KOPT-K1 (cell line): Measurements from ENCODE around the gene MIEF2.
A peak's percentile ranks its signal among the peaks of the same experiment; 100 is the strongest.

Experiments
- H3K27ac ChIP-seq: fragments of 200-600 bp; sonication (generic); 2 replicates; pipeline ENCODE4 v1.5.1; 2016; ENCODE audit warnings: antibody characterized with exemption, mild to moderate bottlenecking, low read depth, low read length; ENCODE audit not compliant: poor library complexity, severe bottlenecking
- H3K36me3 ChIP-seq: fragments of 200-600 bp; sonication (generic); 2 replicates; pipeline ENCODE4 v1.5.1; 2017; ENCODE audit warnings: antibody characterized with exemption, mild to moderate bottlenecking, low read length, moderate library complexity; ENCODE audit not compliant: insufficient read depth
- H3K9me3 ChIP-seq: fragments of 200-600 bp; sonication (generic); 2 replicates; pipeline ENCODE4 v1.5.1; 2017; ENCODE audit warnings: antibody characterized with exemption, low read length, mild to moderate bottlenecking; ENCODE audit not compliant: insufficient read depth, poor library complexity, severe bottlenecking

Gene MIEF2

DNA sequence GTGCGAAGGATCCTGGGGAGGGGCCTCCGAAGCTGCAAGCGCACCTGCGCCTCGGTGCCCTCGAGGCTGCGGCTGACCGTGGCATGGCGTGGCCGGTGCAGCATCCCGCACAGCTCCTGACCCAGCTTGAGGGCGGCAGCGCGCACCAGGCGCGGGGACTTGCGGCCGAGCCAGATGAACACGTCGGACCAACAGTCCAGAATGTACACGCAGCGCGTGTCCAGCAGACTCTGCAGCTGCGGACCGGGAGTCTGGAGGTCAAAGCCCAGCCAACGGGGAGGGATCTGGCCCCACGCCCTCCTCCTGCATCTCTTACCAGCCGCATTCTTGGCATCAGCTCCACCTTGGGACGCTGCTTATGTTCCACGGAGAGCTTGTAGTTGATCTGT lies 12.9 kb upstream of the MIEF2 start:
- no peak overlapping the region for H3K27ac ChIP-seq
- peaks cover 85% of the 10 kb centered on the region for H3K36me3 ChIP-seq

DNA sequence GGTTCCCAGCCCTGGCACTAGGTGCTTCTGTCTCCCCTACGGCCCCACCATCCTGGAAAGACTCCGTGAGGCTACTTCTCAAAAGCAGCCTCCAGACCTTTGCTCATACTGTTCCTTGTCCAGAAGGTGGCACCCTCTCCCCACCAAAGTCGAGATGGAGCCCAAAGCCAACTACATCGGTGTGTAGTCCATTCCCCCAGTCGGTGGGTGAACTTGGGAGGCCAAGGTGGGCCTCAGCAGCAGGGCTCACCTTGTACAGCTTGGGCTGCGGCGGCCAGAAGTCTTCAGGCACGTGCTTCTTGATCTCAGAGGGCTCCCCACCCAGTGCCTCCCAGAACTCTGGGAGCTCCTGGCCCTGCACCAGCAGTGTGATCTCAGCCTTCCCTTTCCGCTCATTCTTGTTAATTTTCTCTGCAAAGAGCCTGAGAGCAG lies 12.1 kb upstream of the MIEF2 start:
- Histone ChIP-seq H3K36me3 (peaks cover 90% of the 10 kb centered on the region), H3K27ac (no peak overlapping the region), H3K9me3 (no peaks in the 10 kb centered on the region)

More for the DNA sequence above, 12.9 kb upstream of the MIEF2 start:
- no peaks in the 10 kb centered on the region for H3K9me3 ChIP-seq

DNA sequence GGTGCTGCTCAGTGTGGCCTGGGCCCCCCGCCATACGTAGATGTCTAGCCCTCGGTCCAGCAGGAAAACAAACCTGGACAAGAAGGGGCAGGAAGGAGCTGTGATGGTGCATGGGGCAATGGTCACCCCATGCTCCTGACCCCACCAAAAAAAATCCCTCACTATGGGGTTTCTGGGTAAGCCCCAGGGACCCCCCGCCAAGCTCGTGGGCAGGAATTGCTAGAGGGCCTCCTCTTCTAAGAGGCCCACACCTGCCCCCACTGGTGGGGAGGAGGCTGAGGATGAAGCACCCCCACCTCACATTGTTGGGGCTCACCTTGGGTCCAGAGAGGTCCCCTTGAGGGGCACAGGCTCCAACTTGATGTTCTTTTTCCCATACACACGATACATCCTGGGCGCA lies 11.7 kb upstream of the MIEF2 start:
- Histone ChIP-seq H3K9me3 (no peaks in the 10 kb centered on the region), H3K27ac (no peak overlapping the region), H3K36me3 (peaks cover 90% of the 10 kb centered on the region)

DNA sequence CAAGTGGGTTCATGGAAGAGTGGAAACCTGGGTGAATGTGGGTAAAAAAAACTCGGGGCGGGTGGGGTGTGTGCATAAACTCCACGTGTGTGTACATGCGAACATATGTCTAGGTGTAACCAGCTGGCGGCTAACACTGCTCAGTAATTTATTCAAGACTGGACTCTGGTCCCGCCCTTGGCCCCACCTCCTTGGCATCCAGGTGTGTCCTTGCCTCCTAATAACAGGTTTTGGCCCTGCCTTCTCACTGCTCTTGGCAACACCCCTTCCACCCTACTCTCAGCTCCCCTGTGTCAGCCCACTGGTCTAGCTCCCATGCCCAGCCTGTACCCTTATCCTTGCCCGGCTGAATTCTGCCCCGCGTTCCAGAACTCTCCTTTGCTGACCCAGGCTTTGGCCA lies 10.2 kb upstream of the MIEF2 start:
- Histone ChIP-seq H3K27ac (no peak overlapping the region), H3K9me3 (no peaks in the 10 kb centered on the region), H3K36me3 (peaks cover 96% of the 10 kb centered on the region)

DNA sequence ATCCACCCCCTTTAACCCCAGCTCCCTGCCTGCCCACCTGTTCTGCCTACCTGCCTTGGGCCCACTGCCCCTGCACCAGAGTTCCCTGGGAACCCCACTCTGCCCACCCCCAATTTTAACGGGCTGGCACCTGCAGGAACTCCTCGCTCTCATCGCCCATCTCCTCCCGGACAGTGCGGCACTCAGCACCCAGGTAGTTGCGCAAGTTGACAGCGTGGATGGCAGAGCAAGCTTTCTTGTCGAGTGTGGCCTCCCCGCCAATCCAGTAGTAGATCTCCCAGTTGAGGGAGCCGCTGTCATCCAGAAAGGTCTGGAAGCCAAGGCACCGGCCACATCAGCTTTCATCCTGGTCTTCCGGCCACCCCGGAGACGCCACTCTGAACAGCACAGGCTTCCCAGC lies 9.8 kb upstream of the MIEF2 start:
- H3K27ac ChIP-seq: no peak overlapping the region
- no peaks in the 10 kb centered on the region for H3K9me3 ChIP-seq
- H3K36me3 ChIP-seq: peaks cover 96% of the 10 kb centered on the region

DNA sequence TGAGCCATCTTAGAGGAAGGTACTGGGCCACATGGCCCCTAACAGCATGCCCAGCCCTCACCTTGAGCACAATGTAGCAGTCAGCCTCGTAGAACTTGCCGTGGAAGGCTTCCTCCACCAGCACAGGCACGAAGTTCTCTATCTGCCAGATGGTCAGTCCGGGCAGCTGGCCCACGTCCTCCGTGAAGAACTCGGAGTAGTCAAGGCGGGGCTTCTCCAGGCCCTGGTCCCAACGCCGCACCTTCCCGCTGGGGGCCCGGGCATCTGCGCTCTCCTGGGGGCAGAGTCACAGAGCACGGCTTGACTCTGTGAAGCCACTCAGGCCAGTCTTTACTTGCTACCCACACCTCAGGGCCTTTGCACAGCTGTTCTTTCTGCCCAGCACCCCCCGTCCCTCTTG lies 9.3 kb upstream of the MIEF2 start:
- no peaks in the 10 kb centered on the region for H3K9me3 ChIP-seq
- H3K36me3 ChIP-seq: peaks cover 96% of the 10 kb centered on the region
- no peak overlapping the region for H3K27ac ChIP-seq

DNA sequence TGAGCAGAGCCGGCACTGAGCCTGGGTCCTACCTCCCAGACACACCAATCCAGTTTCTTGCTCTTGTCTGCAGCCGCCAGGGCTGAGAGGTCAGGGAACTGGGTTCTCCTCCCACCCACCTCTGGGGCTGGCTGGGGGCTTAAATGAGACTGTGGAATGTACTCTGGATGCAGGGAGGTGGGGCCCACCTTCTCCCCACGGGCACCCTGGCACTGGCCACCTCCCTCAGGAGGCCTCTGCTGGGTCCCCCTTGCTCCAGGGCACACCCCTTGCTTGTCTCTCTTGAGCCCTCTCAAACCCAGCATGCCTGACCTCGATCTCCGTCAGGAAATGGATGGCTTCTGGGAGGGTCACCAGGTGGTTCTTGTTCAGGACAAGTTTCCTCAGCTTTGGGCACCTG lies 8.3 kb upstream of the MIEF2 start:
- H3K27ac ChIP-seq: no peak overlapping the region
- no peaks in the 10 kb centered on the region for H3K9me3 ChIP-seq
- peaks cover 91% of the 10 kb centered on the region for H3K36me3 ChIP-seq

DNA sequence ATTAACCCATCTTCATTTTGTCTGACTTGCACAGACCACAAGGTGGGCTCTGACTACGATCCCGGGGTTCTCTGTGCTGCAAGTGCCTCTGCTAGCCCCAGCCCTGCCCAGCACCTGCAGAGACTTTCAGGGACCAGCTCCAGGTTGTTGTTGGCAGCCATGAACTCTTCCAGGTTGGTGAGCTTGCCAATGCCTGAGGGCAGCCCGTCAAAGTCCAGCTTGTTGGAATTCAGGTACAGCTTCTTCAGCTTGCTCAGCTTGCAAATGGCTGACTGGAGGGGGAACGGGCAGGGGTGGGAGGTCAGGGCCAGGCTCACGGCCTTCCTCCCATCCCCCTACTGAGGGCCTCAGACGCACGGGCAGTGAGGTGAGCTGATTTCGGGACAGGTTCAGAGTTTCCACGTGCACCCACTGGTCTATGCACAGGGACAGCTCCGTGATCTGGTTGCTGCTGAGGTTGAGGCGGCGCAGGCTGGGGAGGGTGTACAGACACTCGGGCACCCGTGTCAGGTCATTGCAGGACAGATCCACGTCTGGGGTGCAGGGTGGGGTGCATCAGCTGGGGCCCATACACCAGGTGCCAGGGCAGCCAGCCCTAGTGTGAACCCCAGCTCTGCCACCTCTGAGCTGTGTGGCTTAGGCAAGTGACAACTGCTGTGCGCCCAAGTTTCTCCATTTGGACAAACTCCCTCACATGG lies 7.1 kb upstream of the MIEF2 start:
- peaks cover 79% of the 10 kb centered on the region for H3K36me3 ChIP-seq
- H3K9me3 ChIP-seq: no peaks in the 10 kb centered on the region
- no peak overlapping the region for H3K27ac ChIP-seq

DNA sequence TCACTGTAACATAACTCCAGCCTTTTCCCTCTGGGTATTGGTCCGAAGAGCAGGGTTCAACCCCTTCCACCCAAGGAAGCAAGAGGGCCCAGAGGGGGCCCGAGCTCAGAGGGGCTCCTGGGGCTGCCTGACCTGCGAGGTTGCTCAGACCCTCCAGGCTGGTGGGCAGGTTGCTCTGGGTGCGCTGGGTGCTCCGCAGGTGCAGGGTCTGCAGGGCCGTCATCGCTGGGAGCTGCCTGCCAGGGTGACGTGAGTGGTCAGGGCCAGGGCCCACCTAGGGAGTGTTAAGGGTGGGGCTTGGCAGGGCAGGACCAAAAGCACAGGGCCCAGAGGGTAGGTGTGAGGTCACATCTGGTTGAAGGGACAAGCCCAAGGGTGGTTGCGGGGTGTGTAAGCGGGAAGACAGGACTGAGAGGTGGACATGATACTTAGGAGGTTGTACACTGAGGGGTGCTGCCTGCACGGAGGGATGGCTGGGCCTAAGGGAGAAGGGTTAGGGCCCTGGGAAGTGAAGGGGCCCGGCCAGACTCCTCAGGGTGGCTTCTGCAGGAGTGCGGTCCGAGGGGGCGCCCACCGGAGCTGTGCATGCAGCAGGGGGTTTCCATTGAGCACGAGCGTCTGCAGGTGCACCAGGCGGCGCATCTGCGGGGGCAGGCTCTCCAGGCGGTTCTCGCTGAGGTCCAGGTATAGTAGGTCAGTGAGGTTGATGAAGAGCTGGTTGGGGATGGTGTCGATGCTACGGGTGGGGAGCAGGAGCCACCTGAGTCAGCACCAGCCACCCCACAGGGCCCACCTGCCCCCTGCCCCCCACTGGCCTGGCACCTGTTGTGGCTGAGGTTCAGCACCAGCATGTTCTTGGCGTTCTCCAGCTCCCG lies 6.3 kb upstream of the MIEF2 start:
- Histone ChIP-seq H3K27ac (no peak overlapping the region), H3K36me3 (peaks cover 71% of the 10 kb centered on the region), H3K9me3 (no peaks in the 10 kb centered on the region)

DNA sequence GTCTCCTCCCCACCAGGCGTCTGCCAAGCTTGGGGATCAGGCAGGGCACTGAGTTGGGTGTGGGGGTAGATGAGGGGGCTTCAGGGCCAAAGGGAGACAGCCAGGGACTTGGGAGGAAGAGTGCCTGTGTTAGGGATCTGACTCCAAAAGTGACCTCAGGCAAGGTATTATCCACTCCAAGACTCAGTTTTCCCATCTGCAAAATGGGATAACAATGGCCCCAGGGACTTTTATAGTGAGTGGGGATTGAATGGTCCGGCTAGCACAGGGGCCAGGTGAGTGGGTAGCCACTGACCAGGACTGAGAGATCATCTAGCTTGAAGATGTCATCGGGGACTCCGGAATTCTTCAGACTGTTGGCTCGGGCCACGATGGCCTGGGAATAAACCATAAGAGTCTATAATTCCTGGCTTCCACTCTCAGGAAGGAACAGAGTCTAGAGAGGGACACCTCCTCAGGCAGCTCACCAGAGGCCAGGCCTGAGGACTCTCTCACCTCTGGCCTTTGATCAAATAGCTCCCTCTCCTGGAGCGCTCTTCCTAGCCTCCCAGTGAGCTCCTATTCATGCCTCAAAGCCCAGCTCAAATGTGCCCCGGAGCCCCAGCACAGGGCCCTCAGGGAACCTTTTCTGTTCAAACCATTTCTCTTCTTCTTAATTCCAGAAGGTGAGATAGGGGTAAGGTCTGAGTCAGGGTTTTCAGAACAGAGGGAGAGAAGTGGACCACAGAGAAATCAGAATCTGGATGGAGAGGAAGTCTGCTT lies 5.4 kb upstream of the MIEF2 start:
- no peak overlapping the region for H3K27ac ChIP-seq
- no peaks in the 10 kb centered on the region for H3K9me3 ChIP-seq
- peaks cover 64% of the 10 kb centered on the region for H3K36me3 ChIP-seq

DNA sequence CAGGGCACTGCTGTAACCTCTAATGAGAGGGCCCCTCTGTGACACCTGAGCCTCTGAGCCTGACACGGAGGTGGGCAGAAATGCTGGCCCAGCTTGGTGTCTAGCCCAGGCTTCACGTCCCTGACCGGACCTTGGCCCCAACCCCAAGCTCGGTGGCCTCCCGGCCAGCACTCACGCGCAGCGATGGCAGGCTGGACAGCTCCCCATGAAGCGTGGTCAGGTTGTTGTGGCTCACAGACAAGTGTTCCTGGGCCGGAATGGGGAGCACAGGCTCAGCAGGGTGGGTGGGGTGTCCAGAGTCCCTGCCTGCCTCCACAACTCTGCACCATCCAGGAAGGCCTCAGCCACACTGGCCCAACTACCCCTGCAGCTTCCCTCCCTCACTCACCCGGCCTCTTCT lies 4.1 kb upstream of the MIEF2 start:
- H3K27ac ChIP-seq: no peak overlapping the region
- no peaks in the 10 kb centered on the region for H3K9me3 ChIP-seq
- H3K36me3 ChIP-seq: peaks cover 51% of the 10 kb centered on the region

DNA sequence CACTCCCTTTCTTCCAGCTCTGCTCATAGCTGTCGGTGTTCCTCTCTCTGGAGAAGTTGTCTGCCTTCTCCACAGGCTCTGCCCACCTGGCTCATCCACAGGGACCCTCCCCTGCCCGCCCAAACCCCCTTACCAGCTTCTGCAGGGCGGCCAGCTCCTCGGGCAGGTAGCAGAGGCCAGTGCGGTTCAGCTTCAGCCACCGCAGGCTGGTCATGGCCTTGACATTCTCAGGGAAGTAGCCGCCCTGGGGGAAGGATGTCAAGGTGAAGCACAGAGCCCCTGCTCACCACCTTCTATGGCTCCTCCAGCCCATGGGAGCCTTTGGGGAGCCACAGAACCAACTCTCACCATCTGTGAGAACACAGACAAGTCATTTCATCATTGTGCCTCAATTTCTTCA lies 3.7 kb upstream of the MIEF2 start:
- Histone ChIP-seq H3K9me3 (no peaks in the 10 kb centered on the region), H3K27ac (no peak overlapping the region), H3K36me3 (peaks cover 47% of the 10 kb centered on the region)

DNA sequence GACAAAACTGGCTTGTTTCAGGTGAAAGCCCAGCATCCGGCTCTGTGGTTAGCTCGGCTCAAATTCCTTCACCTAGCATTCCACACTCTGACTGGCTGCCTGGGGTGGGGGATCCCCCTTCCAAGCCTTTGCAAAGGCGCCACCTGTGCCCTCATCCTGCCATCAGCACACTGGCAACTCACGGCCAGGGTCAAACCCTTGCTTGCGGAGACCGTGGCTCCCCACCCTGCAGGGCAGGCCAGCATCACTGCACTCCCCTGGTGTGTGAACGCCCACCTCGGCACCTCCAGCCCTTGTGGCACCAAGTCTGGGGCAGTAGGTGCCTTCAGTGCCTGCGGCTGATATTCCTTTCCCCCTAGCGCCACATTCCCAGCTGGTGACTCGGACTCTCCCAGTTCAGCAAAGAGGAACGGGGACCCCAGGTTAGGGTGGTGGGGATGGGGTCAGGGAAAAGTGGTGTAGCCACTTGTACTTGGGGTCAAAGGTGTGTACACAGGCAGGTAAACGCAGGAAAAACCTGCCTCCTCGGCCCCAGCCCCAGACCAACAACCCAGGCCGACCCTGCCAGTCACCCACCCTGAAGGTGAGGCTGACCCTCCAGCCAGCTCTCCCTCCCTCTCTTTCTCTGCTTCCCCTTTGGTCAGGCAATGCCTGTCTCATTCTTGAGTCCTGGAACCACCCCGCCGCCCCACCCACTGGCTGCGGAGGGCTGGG lies 3.0 kb upstream of the MIEF2 start:
- H3K36me3 ChIP-seq: peaks cover 40% of the 10 kb centered on the region
- no peaks in the 10 kb centered on the region for H3K9me3 ChIP-seq
- H3K27ac ChIP-seq: peak overlapping the region; percentile 80

DNA sequence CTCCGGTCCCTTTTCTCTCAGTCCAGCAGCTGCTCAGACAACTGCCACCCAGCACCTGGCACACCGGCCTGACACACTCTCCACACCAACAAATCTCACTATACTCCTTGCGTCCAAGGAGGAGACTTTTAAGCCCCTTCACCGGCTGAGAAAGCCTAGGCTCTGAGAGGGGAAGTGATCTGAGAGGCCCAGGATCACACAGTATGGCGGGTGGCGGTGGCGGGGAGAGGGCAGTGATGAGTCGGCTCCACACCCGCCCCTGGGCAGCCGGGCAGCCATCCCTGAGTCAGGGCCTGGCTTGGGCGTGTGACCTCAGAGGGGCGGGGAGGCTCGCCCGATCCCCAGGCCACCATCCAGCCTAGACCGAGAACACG lies 2.5 kb upstream of the MIEF2 start:
- no peaks in the 10 kb centered on the region for H3K9me3 ChIP-seq
- peaks cover 36% of the 10 kb centered on the region for H3K36me3 ChIP-seq
- H3K27ac ChIP-seq: peak overlapping the region; percentile 80
